ENCODE data around the gene SORBS2. TPM values are rescaled to one million over a fixed set of nuclear protein-coding genes. Genes with fewer than 3 reads are reported as not detected.

SORBS2 gene
- total and polyA plus RNA-seq, 7 experiments from 2014 or later = 0.21 to 1.4 TPM; not detected in 5

DNA sequence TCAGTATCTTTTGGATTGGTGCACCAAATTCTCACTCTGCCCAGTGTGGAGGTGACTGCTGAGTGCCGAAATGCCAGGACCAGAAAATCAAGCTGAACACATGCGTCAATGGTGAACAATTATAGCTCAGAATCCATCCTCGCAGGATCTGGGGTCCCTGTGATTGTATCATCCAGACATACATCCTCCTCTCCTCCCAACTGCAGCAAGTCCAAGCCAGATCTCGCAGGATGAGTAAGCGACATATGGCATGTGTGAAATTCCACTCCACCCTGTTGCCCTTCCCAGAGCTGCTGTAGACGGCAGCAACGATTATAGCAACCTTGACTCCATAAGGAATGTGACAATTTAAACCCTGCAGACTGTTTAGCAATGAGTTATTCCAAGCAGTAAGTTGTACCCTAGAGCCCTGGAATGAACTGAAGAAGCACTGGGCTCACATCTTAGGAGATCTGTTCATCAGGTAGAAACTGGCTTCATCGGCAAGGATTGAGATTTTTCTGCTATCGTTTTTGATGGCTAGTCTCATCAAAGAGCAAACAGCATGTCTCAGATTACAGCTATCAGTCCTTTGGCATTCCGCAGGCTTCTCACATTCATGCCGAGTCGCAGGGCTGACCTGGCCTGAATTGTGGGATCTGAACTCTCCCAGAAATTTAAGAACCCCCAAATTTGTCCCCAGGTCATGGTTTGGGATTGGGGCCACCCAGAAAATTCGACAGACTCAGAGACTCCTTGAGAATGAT, 35.5 kb upstream of the SORBS2 start:
- no peak overlapping the region for H3K4me3 Mint-ChIP-seq
- peaks cover 0 to 3% (median 0%) of the 10 kb centered on the region in 5 donors for H3K36me3 Mint-ChIP-seq
- no peaks in the 10 kb centered on the region for H3K4me1 Mint-ChIP-seq
- H3K27ac Mint-ChIP-seq = no peak overlapping the region
- Histone ChIP-seq H3K4me1 (ENCODE audit: control insufficient read depth in 2 of 2, insufficient read depth in 2 of 2, low read length in 2 of 2) (no peaks in the 10 kb centered on the region), H3K9me3 (ENCODE audit: control insufficient read depth in 2 of 3, low read length in 3 of 3) (no peaks in the 10 kb centered on the region), H3K4me3 (ENCODE audit: low read length) (no peak overlapping the region), H3K27ac (ENCODE audit: low read depth, low read length) (no peak overlapping the region), H3K36me3 (ENCODE audit: control insufficient read depth in 2 of 3, insufficient read depth in 3 of 3, low read length in 3 of 3) (no peaks in the 10 kb centered on the region), H3K27me3 (ENCODE audit: control insufficient read depth in 2 of 2, insufficient read depth in 2 of 2, low read length in 2 of 2) (no peaks in the 10 kb centered on the region)
- CTCF ChIA-PET = no interaction called here
- ATAC-seq (no peak), DNase-seq (no peak)
- POLR2A ChIA-PET = no interaction called here
- peaks cover 0 to 9% (median 0%) of the 10 kb centered on the region in 5 donors for H3K27me3 Mint-ChIP-seq
- intact Hi-C loops (cut with micrococcal nuclease) = no loop called here
- peaks cover 0 to 25% (median 6%) of the 10 kb centered on the region in 11 donors for H3K9me3 Mint-ChIP-seq

GRCh38 chr4:185846505-185847150, 34.6 kb upstream of the SORBS2 start:
- Mint-ChIP-seq H3K4me3 (no peak overlapping the region), H3K27me3 (peaks cover 0 to 9% (median 0%) of the 10 kb centered on the region in 5 donors), H3K4me1 (no peaks in the 10 kb centered on the region), H3K9me3 (peaks cover 0 to 25% (median 6%) of the 10 kb centered on the region in 11 donors), H3K27ac (no peak overlapping the region), H3K36me3 (peaks cover 0 to 3% (median 0%) of the 10 kb centered on the region in 5 donors)
- CTCF ChIA-PET = no interaction called here
- no peak for DNase-seq
- Histone ChIP-seq H3K4me1 (ENCODE audit: control insufficient read depth in 2 of 2, insufficient read depth in 2 of 2, low read length in 2 of 2) (no peaks in the 10 kb centered on the region), H3K27me3 (ENCODE audit: control insufficient read depth in 2 of 2, insufficient read depth in 2 of 2, low read length in 2 of 2) (no peaks in the 10 kb centered on the region), H3K27ac (ENCODE audit: low read depth, low read length) (no peak overlapping the region), H3K4me3 (ENCODE audit: low read length) (no peak overlapping the region), H3K36me3 (ENCODE audit: control insufficient read depth in 2 of 3, insufficient read depth in 3 of 3, low read length in 3 of 3) (no peaks in the 10 kb centered on the region), H3K9me3 (ENCODE audit: control insufficient read depth in 2 of 3, low read length in 3 of 3) (no peaks in the 10 kb centered on the region)
- no peak for ATAC-seq
- POLR2A ChIA-PET = no interaction called here
- intact Hi-C loops (cut with micrococcal nuclease) = no loop called here

DNA sequence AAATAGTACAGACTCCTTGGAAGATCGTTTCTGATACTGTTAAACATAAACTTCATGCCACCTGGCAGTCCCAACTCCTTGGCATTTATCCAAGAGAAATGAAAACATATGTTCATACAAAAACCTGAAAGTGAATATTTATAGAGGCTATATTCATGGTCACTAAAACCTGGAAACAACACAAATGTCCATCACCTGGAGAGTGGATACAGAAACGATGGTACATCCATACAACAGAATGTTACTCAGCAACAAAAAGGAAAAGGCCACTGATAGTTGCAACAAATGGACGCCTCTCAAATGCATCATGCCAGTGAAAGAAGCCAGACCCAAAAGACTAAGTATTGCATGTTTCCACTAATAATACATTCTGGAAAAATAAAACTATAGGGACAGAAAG, 34.0 kb upstream of the SORBS2 start:
- Mint-ChIP-seq H3K9me3 (peaks cover 0 to 25% (median 6%) of the 10 kb centered on the region in 11 donors), H3K36me3 (peaks cover 0 to 3% (median 0%) of the 10 kb centered on the region in 5 donors), H3K4me3 (no peak overlapping the region), H3K27ac (no peak overlapping the region), H3K27me3 (peaks cover 0 to 4% (median 0%) of the 10 kb centered on the region in 5 donors), H3K4me1 (no peaks in the 10 kb centered on the region)
- DNase-seq (no peak), ATAC-seq (no peak)
- Histone ChIP-seq H3K36me3 (ENCODE audit: control insufficient read depth in 2 of 3, insufficient read depth in 3 of 3, low read length in 3 of 3) (no peaks in the 10 kb centered on the region), H3K4me1 (ENCODE audit: control insufficient read depth in 2 of 2, insufficient read depth in 2 of 2, low read length in 2 of 2) (no peaks in the 10 kb centered on the region), H3K27ac (ENCODE audit: low read depth, low read length) (no peak overlapping the region), H3K4me3 (ENCODE audit: low read length) (no peak overlapping the region), H3K9me3 (ENCODE audit: control insufficient read depth in 2 of 3, low read length in 3 of 3) (no peaks in the 10 kb centered on the region), H3K27me3 (ENCODE audit: control insufficient read depth in 2 of 2, insufficient read depth in 2 of 2, low read length in 2 of 2) (no peaks in the 10 kb centered on the region)
- ChIA-PET CTCF (no interaction called here), POLR2A (no interaction called here)
- intact Hi-C loops (cut with micrococcal nuclease) = no loop called here

DNA sequence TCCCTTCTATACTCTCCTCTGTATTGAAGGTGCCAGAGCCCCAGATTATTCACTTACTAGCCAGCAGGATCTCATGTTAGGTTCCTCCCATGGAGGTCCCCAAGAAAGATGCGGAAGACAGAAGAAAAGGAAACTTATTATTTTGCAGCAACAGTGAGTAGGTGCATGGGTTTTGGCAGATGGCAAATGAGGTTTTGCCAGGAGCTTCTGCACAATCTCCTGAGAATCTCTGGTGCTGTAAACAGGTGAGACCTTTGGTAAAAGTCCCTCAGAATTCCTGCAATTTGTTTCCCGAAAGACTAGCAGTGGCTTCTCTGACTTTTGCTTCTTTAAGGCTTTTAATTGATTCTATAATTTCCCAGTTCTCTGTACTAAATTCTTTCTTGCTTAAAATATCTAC, 29.5 kb upstream of the SORBS2 start:
- H3K9me3 ChIP-seq (ENCODE audit: control insufficient read depth in 2 of 3, low read length in 3 of 3) = no peaks in the 10 kb centered on the region
- no peak overlapping the region for H3K4me3 Mint-ChIP-seq
- no peaks in the 10 kb centered on the region for H3K4me1 Mint-ChIP-seq
- no peaks in the 10 kb centered on the region for H3K27me3 ChIP-seq (ENCODE audit: control insufficient read depth in 2 of 2, insufficient read depth in 2 of 2, low read length in 2 of 2)
- H3K4me1 ChIP-seq (ENCODE audit: control insufficient read depth in 2 of 2, insufficient read depth in 2 of 2, low read length in 2 of 2) = no peaks in the 10 kb centered on the region
- H3K27me3 Mint-ChIP-seq = peaks cover 0 to 4% (median 0%) of the 10 kb centered on the region in 5 donors
- no peak overlapping the region for H3K4me3 ChIP-seq (ENCODE audit: low read length)
- no peak for ATAC-seq
- peaks cover 0 to 16% (median 3%) of the 10 kb centered on the region in 11 donors for H3K9me3 Mint-ChIP-seq
- peaks cover 0 to 3% (median 0%) of the 10 kb centered on the region in 5 donors for H3K36me3 Mint-ChIP-seq
- H3K27ac Mint-ChIP-seq = no peak overlapping the region
- no peak overlapping the region for H3K27ac ChIP-seq (ENCODE audit: low read depth, low read length)
- intact Hi-C loops (cut with micrococcal nuclease) = no loop called here
- DNase-seq = no peak
- CTCF ChIA-PET = no interaction called here
- POLR2A ChIA-PET = no interaction called here
- no peaks in the 10 kb centered on the region for H3K36me3 ChIP-seq (ENCODE audit: control insufficient read depth in 2 of 3, insufficient read depth in 3 of 3, low read length in 3 of 3)

DNA sequence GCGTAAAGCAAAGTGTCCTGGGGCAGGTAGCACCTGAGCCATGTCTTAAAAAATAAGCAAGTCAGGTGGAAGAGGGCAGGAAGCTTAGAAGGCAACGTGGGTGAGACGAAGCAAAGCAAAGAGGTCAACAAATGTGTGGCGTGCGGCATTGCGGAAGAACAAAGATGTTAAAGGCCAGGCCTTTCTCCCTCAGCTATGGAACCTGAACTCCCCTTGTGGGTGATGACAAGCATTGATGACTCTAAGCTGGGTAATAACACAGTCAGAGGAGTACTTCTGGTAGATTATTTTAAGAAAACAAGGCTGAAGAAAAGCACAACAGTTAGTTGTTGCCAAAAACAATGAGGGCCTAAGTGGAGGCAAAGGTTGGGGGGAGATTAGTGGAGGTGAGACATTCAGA, 29.0 kb upstream of the SORBS2 start:
- no peaks in the 10 kb centered on the region for H3K36me3 ChIP-seq (ENCODE audit: control insufficient read depth in 2 of 3, insufficient read depth in 3 of 3, low read length in 3 of 3)
- no peaks in the 10 kb centered on the region for H3K9me3 ChIP-seq (ENCODE audit: control insufficient read depth in 2 of 3, low read length in 3 of 3)
- DNase-seq (no peak), ATAC-seq (no peak)
- peaks cover 0 to 4% (median 0%) of the 10 kb centered on the region in 5 donors for H3K27me3 Mint-ChIP-seq
- CTCF ChIA-PET = no interaction called here
- peaks cover 0 to 3% (median 0%) of the 10 kb centered on the region in 5 donors for H3K36me3 Mint-ChIP-seq
- H3K4me1 ChIP-seq (ENCODE audit: control insufficient read depth in 2 of 2, insufficient read depth in 2 of 2, low read length in 2 of 2) = no peaks in the 10 kb centered on the region
- no peak overlapping the region for H3K4me3 ChIP-seq (ENCODE audit: low read length)
- H3K9me3 Mint-ChIP-seq = peaks cover 0 to 15% (median 3%) of the 10 kb centered on the region in 11 donors
- no peak overlapping the region for H3K27ac Mint-ChIP-seq
- H3K27me3 ChIP-seq (ENCODE audit: control insufficient read depth in 2 of 2, insufficient read depth in 2 of 2, low read length in 2 of 2) = no peaks in the 10 kb centered on the region
- intact Hi-C loops (cut with micrococcal nuclease) = no loop called here
- POLR2A ChIA-PET = no interaction called here
- no peak overlapping the region for H3K27ac ChIP-seq (ENCODE audit: low read depth, low read length)
- no peaks in the 10 kb centered on the region for H3K4me1 Mint-ChIP-seq
- H3K4me3 Mint-ChIP-seq = no peak overlapping the region

- ATAC-seq (no peak), DNase-seq (no peak)
- Histone ChIP-seq H3K4me1 (ENCODE audit: control insufficient read depth in 2 of 2, insufficient read depth in 2 of 2, low read length in 2 of 2) (no peaks in the 10 kb centered on the region), H3K9me3 (ENCODE audit: control insufficient read depth in 2 of 3, low read length in 3 of 3) (no peaks in the 10 kb centered on the region), H3K27me3 (ENCODE audit: control insufficient read depth in 2 of 2, insufficient read depth in 2 of 2, low read length in 2 of 2) (no peaks in the 10 kb centered on the region), H3K4me3 (ENCODE audit: low read length) (no peak overlapping the region), H3K27ac (ENCODE audit: low read depth, low read length) (no peak overlapping the region), H3K36me3 (ENCODE audit: control insufficient read depth in 2 of 3, insufficient read depth in 3 of 3, low read length in 3 of 3) (no peaks in the 10 kb centered on the region)
- POLR2A ChIA-PET = no interaction called here
- Mint-ChIP-seq H3K36me3 (peaks cover 0 to 3% (median 0%) of the 10 kb centered on the region in 5 donors), H3K4me1 (no peaks in the 10 kb centered on the region), H3K4me3 (no peak overlapping the region), H3K9me3 (peaks cover 0 to 10% (median 2%) of the 10 kb centered on the region in 11 donors), H3K27ac (no peak overlapping the region), H3K27me3 (peaks cover 0 to 4% (median under 1%) of the 10 kb centered on the region in 5 donors)
- intact Hi-C loops (cut with micrococcal nuclease) = no loop called here
- CTCF ChIA-PET = no interaction called here
Measured at GRCh38 chr4:185840201-185840600, 28.2 kb upstream of the SORBS2 start.

GRCh38 chr4:185839770-185840169, 27.8 kb upstream of the SORBS2 start:
- Histone ChIP-seq H3K27me3 (ENCODE audit: control insufficient read depth in 2 of 2, insufficient read depth in 2 of 2, low read length in 2 of 2) (no peaks in the 10 kb centered on the region), H3K9me3 (ENCODE audit: control insufficient read depth in 2 of 3, low read length in 3 of 3) (no peaks in the 10 kb centered on the region), H3K27ac (ENCODE audit: low read depth, low read length) (no peak overlapping the region), H3K4me3 (ENCODE audit: low read length) (no peak overlapping the region), H3K36me3 (ENCODE audit: control insufficient read depth in 2 of 3, insufficient read depth in 3 of 3, low read length in 3 of 3) (no peaks in the 10 kb centered on the region), H3K4me1 (ENCODE audit: control insufficient read depth in 2 of 2, insufficient read depth in 2 of 2, low read length in 2 of 2) (no peaks in the 10 kb centered on the region)
- no peak overlapping the region for H3K27ac Mint-ChIP-seq
- no peak overlapping the region for H3K4me3 Mint-ChIP-seq
- no peak for ATAC-seq
- CTCF ChIA-PET = no interaction called here
- intact Hi-C loops (cut with micrococcal nuclease) = no loop called here
- POLR2A ChIA-PET = no interaction called here
- peaks cover 0 to 5% (median 4%) of the 10 kb centered on the region in 5 donors for H3K27me3 Mint-ChIP-seq
- peaks cover 0 to 9% (median 2%) of the 10 kb centered on the region in 11 donors for H3K9me3 Mint-ChIP-seq
- H3K4me1 Mint-ChIP-seq = no peaks in the 10 kb centered on the region
- H3K36me3 Mint-ChIP-seq = peaks cover 0 to 3% (median 0%) of the 10 kb centered on the region in 5 donors
- no peak for DNase-seq
